Measurements from ENCODE around the gene CYP39A1. TPM values are rescaled to one million over a fixed set of nuclear protein-coding genes. Genes with fewer than 3 reads are reported as not detected.

The CYP39A1 gene
- total and polyA plus RNA-seq, 2 of the 13 experiments (the other 11 are each of a cell fraction or from before 2014, with no cell fraction given): 0.13 TPM; not detected in 1

- TF ChIP-seq KDM1A (CRISPR knock-in tag; IDR thresholded peaks at IDR 0.05): no peak
- TF ChIP-seq ZMYM4 (CRISPR knock-in tag; IDR thresholded peaks at IDR 0.05): no peak
- no peak for TF ChIP-seq ZFP90 (CRISPR knock-in tag; IDR thresholded peaks at IDR 0.05; ENCODE audit: borderline replicate concordance)
- no peak for TF ChIP-seq CREB3 (CRISPR knock-in tag; IDR thresholded peaks at IDR 0.05)
- no peak for TF ChIP-seq ZNF234 (CRISPR knock-in tag; conservative IDR thresholded peaks at IDR 0.05)
- TF ChIP-seq GMEB1 (CRISPR knock-in tag; IDR thresholded peaks at IDR 0.05; ENCODE audit: borderline replicate concordance): peak; percentile 48; the same call in 1 of the 2 replicates
- TF ChIP-seq ZNF597 (CRISPR knock-in tag; IDR thresholded peaks at IDR 0.05): no peak
- TF ChIP-seq GPN1 (CRISPR knock-in tag; IDR thresholded peaks at IDR 0.05; ENCODE audit: borderline replicate concordance): no peak
- TF ChIP-seq AGO1 (IDR thresholded peaks at IDR 0.05; ENCODE audit: low read depth, low read length, poor library complexity, severe bottlenecking): peak; percentile 47
- TF ChIP-seq HNF4G (IDR thresholded peaks at IDR 0.05; ENCODE audit: borderline replicate concordance, low read depth, low read length): no peak
- TF ChIP-seq HNF4G (CRISPR knock-in tag; IDR thresholded peaks at IDR 0.05; ENCODE audit: borderline replicate concordance, low read depth): no peak
- no peak for TF ChIP-seq MBD4 (IDR thresholded peaks at IDR 0.05; ENCODE audit: borderline replicate concordance, low read length)
- no peak for TF ChIP-seq ZBED4 (CRISPR knock-in tag; IDR thresholded peaks at IDR 0.05; ENCODE audit: borderline replicate concordance)
- no peak for TF ChIP-seq ZNF569 (CRISPR knock-in tag; IDR thresholded peaks at IDR 0.05; ENCODE audit: borderline replicate concordance)
- TF ChIP-seq MEIS1 (CRISPR knock-in tag; IDR thresholded peaks at IDR 0.05; ENCODE audit: borderline replicate concordance): no peak
- no peak for TF ChIP-seq HNRNPUL1 (IDR thresholded peaks at IDR 0.05; ENCODE audit: low read depth, low read length)
- TF ChIP-seq ZNF331 (CRISPR knock-in tag; IDR thresholded peaks at IDR 0.05): peak; percentile 23; the same call in 1 of the 2 replicates
- no peak for TF ChIP-seq NFIB (CRISPR knock-in tag; IDR thresholded peaks at IDR 0.05; ENCODE audit: borderline replicate concordance)
Measured at GRCh38 chr6:46652603-46653438, at the start of gene CYP39A1, which contains the start of gene SLC25A27 (continued).

All from HepG2 (cell line).